Ovary (tissue), 3 donors: Measurements from ENCODE around the gene OR13C3.

ENCODE experiments used
- EP300 ChIP-seq: sonication (generic); formaldehyde crosslinking; IDR thresholded peaks from one replicate; pipeline ENCODE4 v1.6.1; 2017; ENCODE audit warnings: antibody characterized with exemption
- POLR2A ChIP-seq: fragments of 450-650 bp; IDR thresholded peaks from one replicate; pipeline ENCODE4 v1.6.1; 2017; ENCODE audit warnings: antibody characterized with exemption, mild to moderate bottlenecking, moderate library complexity
- TF ChIP-seq, protein P1 (sequence below), 3 donors: fragments of 450-650 bp in 2 of 3; fragments of 200-600 bp in 1 of 3; IDR thresholded peaks; one replicate each; pipeline versions ENCODE4 v1.5.1 to v1.8.0; 2016 to 2022; ENCODE audit warnings: antibody characterized with exemption in 3 of 3, mild to moderate bottlenecking in 1 of 3
- donor health status: DM: no; HTN: no; CAD: no.

DNA sequence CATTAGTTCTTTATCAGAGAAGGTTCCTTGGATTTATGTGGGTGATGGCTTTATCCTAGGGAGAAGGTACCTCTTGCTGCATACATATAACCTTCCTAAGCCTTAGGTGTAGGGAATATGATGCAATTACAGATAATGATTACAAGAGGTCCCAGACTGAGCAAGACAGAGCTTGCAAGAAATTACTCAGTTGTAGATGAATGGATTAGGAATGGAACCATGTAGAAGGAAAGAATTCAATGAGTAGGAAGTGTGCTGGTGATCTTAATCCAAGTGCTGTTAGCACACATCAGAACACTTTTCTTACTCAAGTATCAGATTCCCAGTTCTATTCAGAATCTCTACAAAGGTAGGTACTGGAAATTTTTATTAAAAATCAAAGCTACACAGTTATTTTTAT lies 30.1 kb downstream of the OR13C3 start:
- TF ChIP-seq, protein P1, sequence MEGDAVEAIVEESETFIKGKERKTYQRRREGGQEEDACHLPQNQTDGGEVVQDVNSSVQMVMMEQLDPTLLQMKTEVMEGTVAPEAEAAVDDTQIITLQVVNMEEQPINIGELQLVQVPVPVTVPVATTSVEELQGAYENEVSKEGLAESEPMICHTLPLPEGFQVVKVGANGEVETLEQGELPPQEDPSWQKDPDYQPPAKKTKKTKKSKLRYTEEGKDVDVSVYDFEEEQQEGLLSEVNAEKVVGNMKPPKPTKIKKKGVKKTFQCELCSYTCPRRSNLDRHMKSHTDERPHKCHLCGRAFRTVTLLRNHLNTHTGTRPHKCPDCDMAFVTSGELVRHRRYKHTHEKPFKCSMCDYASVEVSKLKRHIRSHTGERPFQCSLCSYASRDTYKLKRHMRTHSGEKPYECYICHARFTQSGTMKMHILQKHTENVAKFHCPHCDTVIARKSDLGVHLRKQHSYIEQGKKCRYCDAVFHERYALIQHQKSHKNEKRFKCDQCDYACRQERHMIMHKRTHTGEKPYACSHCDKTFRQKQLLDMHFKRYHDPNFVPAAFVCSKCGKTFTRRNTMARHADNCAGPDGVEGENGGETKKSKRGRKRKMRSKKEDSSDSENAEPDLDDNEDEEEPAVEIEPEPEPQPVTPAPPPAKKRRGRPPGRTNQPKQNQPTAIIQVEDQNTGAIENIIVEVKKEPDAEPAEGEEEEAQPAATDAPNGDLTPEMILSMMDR (IDR thresholded peaks at IDR 0.05) = no peak
- TF ChIP-seq POLR2A (no peak), EP300 (no peak)
